Right hindlimb (tissue), 1 donor: ENCODE results near the gene INCENP.
"Not testable (repeated sequence)": the region's sequence is repeated elsewhere in the genome, so short reads cannot be mapped to it uniquely, and the experiment has no call there.

Experiments
- DNase-seq: peaks from one replicate; pipeline ENCODE4 v3.0.0-alpha.2; 2018

Gene INCENP

DNA sequence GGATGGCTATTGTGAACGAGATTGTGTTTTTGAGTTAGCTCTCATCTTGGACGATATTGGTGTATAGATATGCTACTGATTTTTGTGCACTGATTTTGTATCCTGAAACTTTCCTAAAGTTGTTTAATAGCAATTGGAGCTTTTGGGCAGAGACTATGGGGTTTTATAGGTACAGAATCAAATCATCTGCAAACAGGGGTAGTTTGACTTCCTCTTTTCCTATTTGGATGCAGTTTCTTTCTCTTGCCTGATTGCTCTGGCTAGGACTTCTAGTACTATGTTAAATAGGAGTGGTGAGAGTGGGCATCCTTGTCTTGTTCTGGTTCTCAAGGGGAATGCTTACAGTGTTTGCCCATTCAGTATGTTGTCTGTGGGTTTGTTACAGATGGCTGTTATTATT is 57.3 kb downstream of the INCENP start:
- DNase-seq, result no peak

DNA sequence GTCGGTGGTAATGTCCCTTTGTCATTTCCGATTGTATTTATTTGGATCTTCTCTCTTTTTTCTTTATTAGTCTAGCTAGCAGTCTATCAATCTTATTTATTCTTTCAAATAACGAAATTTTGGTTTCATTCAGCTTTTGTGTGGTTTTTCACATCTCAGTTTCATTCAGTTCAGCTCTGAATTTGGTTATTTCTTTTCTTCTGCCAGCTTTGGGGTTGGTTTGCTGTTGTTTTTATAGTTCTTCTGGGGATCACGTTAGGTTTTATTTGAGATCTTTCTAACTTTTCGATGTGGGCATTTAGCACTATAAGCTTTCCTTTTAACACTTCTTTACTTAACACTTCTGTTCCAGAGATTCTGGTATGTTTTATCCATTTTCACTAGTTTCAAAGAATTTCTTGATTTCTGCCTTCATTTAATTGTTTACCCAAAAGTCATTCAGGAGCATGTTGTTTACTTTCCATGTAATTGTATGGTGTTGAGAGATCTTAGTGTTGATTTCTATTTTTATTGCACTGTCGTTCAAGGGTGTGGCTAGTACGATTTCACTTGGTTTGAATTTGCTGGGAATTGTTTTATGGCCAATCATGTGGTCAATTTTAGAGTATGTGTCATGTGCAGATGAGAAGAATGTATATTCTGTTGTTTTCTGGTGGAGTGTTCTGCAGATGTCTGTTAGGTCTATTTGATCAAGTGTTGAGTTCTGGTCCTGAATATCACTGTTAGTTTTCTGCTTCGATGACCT is 58.5 kb downstream of the INCENP start:
- no peak for DNase-seq

GRCh38 chr11:62186195-62186594 is 62.4 kb downstream of the INCENP start:
- no peak for DNase-seq

DNA sequence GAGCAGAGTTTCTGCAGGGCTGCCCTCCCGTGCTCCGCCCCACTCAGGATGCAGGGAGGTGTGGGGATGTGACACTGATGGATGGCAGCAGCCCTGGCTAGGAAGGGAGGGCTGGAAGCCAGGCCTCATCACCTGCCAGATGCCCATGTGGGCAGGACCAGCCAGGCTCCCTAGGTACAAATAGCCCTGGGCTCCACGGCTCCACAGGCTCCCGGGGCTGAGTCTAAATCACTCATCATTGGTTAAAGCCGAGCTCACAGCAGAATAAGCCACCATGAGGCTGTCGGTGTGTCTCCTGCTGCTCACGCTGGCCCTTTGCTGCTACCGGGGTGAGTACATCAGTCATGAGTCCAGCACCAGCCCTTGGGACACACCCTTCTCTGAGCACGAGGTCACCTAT is 66.2 kb downstream of the INCENP start, which contains the start of gene SCGB1D1:
Gene SCGB1D1, plus strand, starts transcription at position 206 of the 400 bp plus-strand sequence. Its CDS starts 69 bp downstream, at position 275.
- DNase-seq, result no peak

DNA sequence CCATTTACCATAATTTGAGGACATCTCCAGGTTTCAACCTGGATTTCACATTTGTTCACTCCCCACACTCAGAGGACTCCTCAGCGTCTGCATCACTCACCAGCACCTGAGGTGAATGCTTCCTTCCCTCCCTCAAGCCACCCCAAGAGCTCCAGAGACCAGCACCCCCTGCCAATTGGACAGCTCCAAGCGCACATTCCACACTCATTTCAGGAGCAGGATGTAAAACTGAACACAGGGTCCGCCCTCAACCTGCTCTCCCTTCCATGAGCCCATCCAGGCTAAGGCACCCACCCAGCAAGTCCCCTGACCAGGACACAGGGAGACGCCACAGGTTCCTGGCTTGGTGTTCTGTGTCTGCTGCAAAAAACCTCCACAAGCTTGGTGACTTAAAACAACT is 70.1 kb downstream of the INCENP start:
- no peak for DNase-seq

DNA sequence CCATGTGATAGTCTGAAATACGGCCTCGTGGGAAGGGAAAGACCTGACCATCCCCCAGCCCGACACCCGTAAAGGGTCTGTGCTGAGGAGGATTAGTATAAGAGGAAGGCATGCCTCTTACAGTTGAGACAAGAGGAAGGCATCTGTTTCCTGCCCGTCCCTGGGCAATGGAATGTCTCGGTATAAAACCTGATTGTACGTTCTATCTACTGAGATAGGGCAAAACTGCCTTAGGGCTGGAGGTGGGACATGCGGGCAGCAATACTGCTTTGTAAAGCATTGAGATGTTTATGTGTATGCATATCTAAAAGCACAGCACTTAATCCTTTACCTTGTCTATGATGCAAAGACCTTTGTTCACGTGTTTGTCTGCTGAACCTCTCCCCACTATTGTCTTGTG is 71.2 kb downstream of the INCENP start:
- not testable (repeated sequence) for DNase-seq

DNA sequence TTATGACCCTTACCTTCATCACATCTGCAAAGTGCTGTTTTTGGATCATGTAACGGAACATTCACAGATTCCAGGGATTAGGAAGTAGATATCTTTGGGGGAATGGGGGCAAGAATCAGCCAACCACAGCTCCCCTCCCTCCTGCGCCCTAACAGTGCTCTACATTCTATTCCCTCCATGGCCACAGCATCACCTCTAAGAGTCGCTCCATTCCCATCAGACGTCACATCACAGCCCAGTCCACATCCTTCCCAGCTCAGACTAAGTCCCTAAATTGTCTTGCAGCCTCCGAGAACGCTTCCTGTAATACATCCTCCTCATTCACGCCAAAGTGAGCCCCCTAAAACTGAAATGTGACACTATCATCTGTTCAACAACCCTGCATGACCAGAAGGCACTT is 72.1 kb downstream of the INCENP start:
- DNase-seq, result no peak

DNA sequence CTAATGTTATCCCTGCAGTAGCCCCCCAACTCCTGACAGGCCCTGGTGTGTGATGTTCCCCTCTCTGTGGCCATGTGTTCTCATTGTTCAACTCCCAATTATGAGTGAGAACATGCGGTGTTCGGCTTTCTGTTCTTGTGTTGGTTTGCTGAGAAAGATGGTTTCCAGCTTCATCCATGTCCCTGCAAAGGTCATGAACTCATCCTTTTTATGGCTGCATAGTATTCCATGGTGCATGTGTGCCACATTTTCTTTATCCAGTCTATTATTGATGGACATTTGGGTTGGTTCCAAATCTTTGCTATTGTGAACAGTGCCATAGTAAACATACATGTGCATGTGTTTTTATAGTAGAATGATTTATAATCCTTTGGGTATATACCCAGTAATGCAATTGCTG is 73.6 kb downstream of the INCENP start:
- DNase-seq, result not testable (repeated sequence)

GRCh38 chr11:62201376-62201775 is 77.6 kb downstream of the INCENP start:
- no peak for DNase-seq
